GM23338 (cell line): ENCODE measurements around the gene FAM120A. TPM values are rescaled to one million over a fixed set of nuclear protein-coding genes. Genes with fewer than 3 reads are reported as not detected.

Experiments
- ATAC-seq: fragments of 200-7000 bp; cut with Tn5 transposase; 3 replicates; pipeline ENCODE4 v1.9.1; 2020
- DNase-seq: peaks from one replicate; pipeline ENCODE4 v3.0.0-alpha.2; 2015; ENCODE audit warnings: low spot score
- H2AFZ ChIP-seq: fragments of 200-600 bp; sonication (generic); 2 replicates; pipeline ENCODE4 v1.8.0; 2016; ENCODE audit warnings: antibody characterized with exemption, mild to moderate bottlenecking, moderate library complexity
- H3F3A ChIP-seq: fragments of 200-600 bp; sonication (generic); replicated peaks from 2 replicates; pipeline ENCODE4 v1.8.0; 2017; ENCODE audit warnings: antibody characterized with exemption, mixed run types, low read depth
- H3K27ac ChIP-seq: fragments of 200-600 bp; sonication (generic); 2 replicates; pipeline ENCODE4 v1.6.1; 2016; ENCODE audit warnings: low read depth
- H3K27me3 ChIP-seq: fragments of 200-600 bp; sonication (generic); 2 replicates; pipeline ENCODE4 v1.8.0; 2016; ENCODE audit warnings: mild to moderate bottlenecking, mixed run types, moderate library complexity; ENCODE audit not compliant: insufficient read depth
- H3K36me3 ChIP-seq: fragments of 200-600 bp; sonication (generic); 2 replicates; pipeline ENCODE4 v1.8.0; 2016; ENCODE audit warnings: mild to moderate bottlenecking; ENCODE audit not compliant: insufficient read depth
- H3K4me1 ChIP-seq: fragments of 200-600 bp; sonication (generic); 2 replicates; pipeline ENCODE4 v1.8.0; 2016; ENCODE audit warnings: mild to moderate bottlenecking, moderate library complexity; ENCODE audit not compliant: insufficient read depth
- H3K4me2 ChIP-seq: fragments of 200-600 bp; sonication (generic); 2 replicates; pipeline ENCODE4 v1.7.1; 2017; ENCODE audit warnings: mixed run types
- H3K4me3 ChIP-seq: fragments of 200-600 bp; sonication (generic); 2 replicates; pipeline ENCODE4 v1.6.1; 2016; ENCODE audit warnings: mixed run types
- H3K79me2 ChIP-seq: fragments of 200-600 bp; sonication (generic); replicated peaks from 2 replicates; pipeline ENCODE4 v1.8.0; 2017; ENCODE audit warnings: mild to moderate bottlenecking; ENCODE audit not compliant: insufficient read depth
- H3K9me2 ChIP-seq: fragments of 200-600 bp; sonication (generic); 2 replicates; pipeline ENCODE4 v1.8.0; 2017; ENCODE audit not compliant: insufficient read depth
- H4K20me1 ChIP-seq: fragments of 200-600 bp; sonication (generic); replicated peaks from 2 replicates; pipeline ENCODE4 v1.8.0; 2017; ENCODE audit warnings: mild to moderate bottlenecking; ENCODE audit not compliant: insufficient read depth
- H3K27ac Mint-ChIP-seq: 2 replicates; pipeline ENCODE4 v1.8.0; 2020; ENCODE audit warnings: inconsistent platforms, mild to moderate bottlenecking, moderate library complexity, mixed read lengths
- H3K27me3 Mint-ChIP-seq: 3 replicates; pipeline ENCODE4 v1.8.0; 2022; ENCODE audit warnings: low read depth, mild to moderate bottlenecking, moderate library complexity, mixed read lengths, inconsistent platforms; ENCODE audit not compliant: insufficient read depth, poor library complexity
- H3K36me3 Mint-ChIP-seq: 3 replicates; pipeline ENCODE4 v1.8.0; 2021; ENCODE audit warnings: low read depth, mild to moderate bottlenecking, inconsistent platforms, moderate library complexity, mixed read lengths
- H3K4me1 Mint-ChIP-seq: 3 replicates; pipeline ENCODE4 v1.8.0; 2020; ENCODE audit warnings: mild to moderate bottlenecking, inconsistent platforms, mixed read lengths
- H3K4me3 Mint-ChIP-seq: 3 replicates; pipeline ENCODE4 v1.8.0; 2021; ENCODE audit warnings: moderate library complexity, mild to moderate bottlenecking, inconsistent platforms, mixed read lengths
- H3K9me3 Mint-ChIP-seq: 3 replicates; pipeline ENCODE4 v1.8.0; 2020; ENCODE audit warnings: moderate library complexity, mild to moderate bottlenecking, inconsistent platforms, mixed read lengths
- CREB1 ChIP-seq: fragments of 250-450 bp; sonication (Bioruptor Pico); IDR thresholded peaks from 2 replicates; pipeline ENCODE4 v1.5.0; 2020; ENCODE audit warnings: low read depth, mild to moderate bottlenecking, moderate library complexity
- EZH2 ChIP-seq: fragments of 200-600 bp; sonication (generic); IDR thresholded peaks from one replicate; pipeline ENCODE4 v1.8.0; 2017; ENCODE audit warnings: antibody characterized with exemption, mild to moderate bottlenecking, low read depth; ENCODE audit not compliant: unreplicated experiment
- EZH2phosphoT487 ChIP-seq: fragments of 200-600 bp; sonication (generic); IDR thresholded peaks from one replicate; pipeline ENCODE4 v1.8.1; 2018; ENCODE audit warnings: antibody characterized with exemption; ENCODE audit not compliant: unreplicated experiment
- JUNB ChIP-seq: IDR thresholded peaks from one replicate; pipeline ENCODE4 v1.6.1; 2016; ENCODE audit warnings: antibody characterized with exemption; ENCODE audit not compliant: unreplicated experiment
- NANOG ChIP-seq: IDR thresholded peaks from 2 replicates; pipeline ENCODE4 v1.6.1; 2016; ENCODE audit warnings: antibody characterized with exemption, borderline replicate concordance
- POLR2AphosphoS5 ChIP-seq: IDR thresholded peaks from 2 replicates; pipeline ENCODE4 v1.6.1; 2016; ENCODE audit warnings: antibody characterized with exemption, low read depth
- STAT1 ChIP-seq: IDR thresholded peaks from one replicate; pipeline ENCODE4 v1.6.1; 2016; ENCODE audit warnings: antibody characterized with exemption; ENCODE audit not compliant: unreplicated experiment
- ZNF114 ChIP-seq: fragments of 250-450 bp; sonication (Bioruptor Pico); IDR thresholded peaks from 2 replicates; pipeline ENCODE4 v1.5.0; 2020; ENCODE audit warnings: mild to moderate bottlenecking, moderate library complexity
- ZNF331 ChIP-seq: fragments of 250-450 bp; sonication (Bioruptor Pico); IDR thresholded peaks from 2 replicates; pipeline ENCODE4 v1.5.0; 2020; ENCODE audit warnings: low read depth, mild to moderate bottlenecking, moderate library complexity
- polyA plus RNA-seq: library from polyadenylated mRNA; unstranded; fragments of >200 nt; fragmentation: Nextera tagmentation; extraction: Ambion mirVana; gene quantifications from 2 replicates; pipeline ENCODE4 v1.2.1, GENCODE V29; 2016
- total RNA-seq: library from RNA; depleted of rRNA; stranded (reverse); fragments of >200 nt; shearing (Covaris generic); gene quantifications from 2 replicates; pipeline ENCODE4 v1.2.3, GENCODE V29; 2014
- TF ChIP-seq, protein P1 (sequence below): fragments of 250-450 bp; sonication (Bioruptor Pico); IDR thresholded peaks from 2 replicates; pipeline ENCODE4 v1.5.0; 2020; ENCODE audit warnings: mild to moderate bottlenecking, moderate library complexity
- TF ChIP-seq, protein P2 (sequence below): IDR thresholded peaks from one replicate; pipeline ENCODE4 v1.6.1; 2018; ENCODE audit warnings: antibody characterized with exemption; ENCODE audit not compliant: unreplicated experiment
- TF ChIP-seq, protein P3 (sequence below): IDR thresholded peaks from 2 replicates; pipeline ENCODE4 v1.6.1; 2016; ENCODE audit warnings: antibody characterized with exemption
- TF ChIP-seq, protein P4 (sequence below), 2 experiments: fragments of 200-600 bp in 1 of 2; sonication (generic) in 1 of 2; conservative IDR thresholded peaks; 2 replicates each; pipeline versions ENCODE4 v1.5.1 to v1.6.1; 2016 to 2017; ENCODE audit warnings: antibody characterized with exemption in 2 of 2, low read depth in 2 of 2, mild to moderate bottlenecking in 2 of 2, moderate library complexity in 1 of 2

FAM120A gene
- total and polyA plus RNA-seq, 2 experiments from 2014 or later = 28.2 to 52.5 TPM

DNA sequence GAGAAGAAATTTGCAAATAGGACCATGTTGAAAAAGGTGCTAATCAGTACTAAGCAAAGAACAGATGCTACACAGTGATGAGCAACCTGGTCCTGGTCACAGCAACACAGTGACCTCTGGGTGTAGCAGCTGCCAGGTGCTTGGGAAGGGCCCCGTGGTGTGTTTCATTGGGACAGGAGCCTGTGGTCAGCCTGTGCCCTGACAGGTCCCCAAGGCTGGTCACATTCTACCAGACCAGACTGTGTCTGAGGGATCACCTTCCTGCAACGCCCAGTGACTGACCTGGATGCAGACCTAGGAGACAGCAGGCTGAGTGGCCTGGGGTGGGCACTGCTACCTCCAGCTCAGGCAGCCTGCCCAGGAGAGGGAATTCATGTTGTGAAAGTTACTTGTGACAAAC lies 56.7 kb downstream of the FAM120A start:
- no peak overlapping the region for H3K4me3 Mint-ChIP-seq
- no peaks in the 10 kb centered on the region for H3K27me3 Mint-ChIP-seq
- peaks cover 15% of the 10 kb centered on the region; the same call in 1 of the 2 replicates for H3K4me1 ChIP-seq
- H3K9me2 ChIP-seq = no peaks in the 10 kb centered on the region
- no peak for DNase-seq
- peaks cover 78% of the 10 kb centered on the region for H3K79me2 ChIP-seq
- TF ChIP-seq EZH2 (no peak), ZNF114 (no peak), POLR2AphosphoS5 (no peak), ZNF331 (CRISPR knock-in tag) (no peak), STAT1 (no peak), EZH2phosphoT487 (no peak), JUNB (no peak), NANOG (no peak), CREB1 (CRISPR knock-in tag) (no peak)
- TF ChIP-seq, protein P1, sequence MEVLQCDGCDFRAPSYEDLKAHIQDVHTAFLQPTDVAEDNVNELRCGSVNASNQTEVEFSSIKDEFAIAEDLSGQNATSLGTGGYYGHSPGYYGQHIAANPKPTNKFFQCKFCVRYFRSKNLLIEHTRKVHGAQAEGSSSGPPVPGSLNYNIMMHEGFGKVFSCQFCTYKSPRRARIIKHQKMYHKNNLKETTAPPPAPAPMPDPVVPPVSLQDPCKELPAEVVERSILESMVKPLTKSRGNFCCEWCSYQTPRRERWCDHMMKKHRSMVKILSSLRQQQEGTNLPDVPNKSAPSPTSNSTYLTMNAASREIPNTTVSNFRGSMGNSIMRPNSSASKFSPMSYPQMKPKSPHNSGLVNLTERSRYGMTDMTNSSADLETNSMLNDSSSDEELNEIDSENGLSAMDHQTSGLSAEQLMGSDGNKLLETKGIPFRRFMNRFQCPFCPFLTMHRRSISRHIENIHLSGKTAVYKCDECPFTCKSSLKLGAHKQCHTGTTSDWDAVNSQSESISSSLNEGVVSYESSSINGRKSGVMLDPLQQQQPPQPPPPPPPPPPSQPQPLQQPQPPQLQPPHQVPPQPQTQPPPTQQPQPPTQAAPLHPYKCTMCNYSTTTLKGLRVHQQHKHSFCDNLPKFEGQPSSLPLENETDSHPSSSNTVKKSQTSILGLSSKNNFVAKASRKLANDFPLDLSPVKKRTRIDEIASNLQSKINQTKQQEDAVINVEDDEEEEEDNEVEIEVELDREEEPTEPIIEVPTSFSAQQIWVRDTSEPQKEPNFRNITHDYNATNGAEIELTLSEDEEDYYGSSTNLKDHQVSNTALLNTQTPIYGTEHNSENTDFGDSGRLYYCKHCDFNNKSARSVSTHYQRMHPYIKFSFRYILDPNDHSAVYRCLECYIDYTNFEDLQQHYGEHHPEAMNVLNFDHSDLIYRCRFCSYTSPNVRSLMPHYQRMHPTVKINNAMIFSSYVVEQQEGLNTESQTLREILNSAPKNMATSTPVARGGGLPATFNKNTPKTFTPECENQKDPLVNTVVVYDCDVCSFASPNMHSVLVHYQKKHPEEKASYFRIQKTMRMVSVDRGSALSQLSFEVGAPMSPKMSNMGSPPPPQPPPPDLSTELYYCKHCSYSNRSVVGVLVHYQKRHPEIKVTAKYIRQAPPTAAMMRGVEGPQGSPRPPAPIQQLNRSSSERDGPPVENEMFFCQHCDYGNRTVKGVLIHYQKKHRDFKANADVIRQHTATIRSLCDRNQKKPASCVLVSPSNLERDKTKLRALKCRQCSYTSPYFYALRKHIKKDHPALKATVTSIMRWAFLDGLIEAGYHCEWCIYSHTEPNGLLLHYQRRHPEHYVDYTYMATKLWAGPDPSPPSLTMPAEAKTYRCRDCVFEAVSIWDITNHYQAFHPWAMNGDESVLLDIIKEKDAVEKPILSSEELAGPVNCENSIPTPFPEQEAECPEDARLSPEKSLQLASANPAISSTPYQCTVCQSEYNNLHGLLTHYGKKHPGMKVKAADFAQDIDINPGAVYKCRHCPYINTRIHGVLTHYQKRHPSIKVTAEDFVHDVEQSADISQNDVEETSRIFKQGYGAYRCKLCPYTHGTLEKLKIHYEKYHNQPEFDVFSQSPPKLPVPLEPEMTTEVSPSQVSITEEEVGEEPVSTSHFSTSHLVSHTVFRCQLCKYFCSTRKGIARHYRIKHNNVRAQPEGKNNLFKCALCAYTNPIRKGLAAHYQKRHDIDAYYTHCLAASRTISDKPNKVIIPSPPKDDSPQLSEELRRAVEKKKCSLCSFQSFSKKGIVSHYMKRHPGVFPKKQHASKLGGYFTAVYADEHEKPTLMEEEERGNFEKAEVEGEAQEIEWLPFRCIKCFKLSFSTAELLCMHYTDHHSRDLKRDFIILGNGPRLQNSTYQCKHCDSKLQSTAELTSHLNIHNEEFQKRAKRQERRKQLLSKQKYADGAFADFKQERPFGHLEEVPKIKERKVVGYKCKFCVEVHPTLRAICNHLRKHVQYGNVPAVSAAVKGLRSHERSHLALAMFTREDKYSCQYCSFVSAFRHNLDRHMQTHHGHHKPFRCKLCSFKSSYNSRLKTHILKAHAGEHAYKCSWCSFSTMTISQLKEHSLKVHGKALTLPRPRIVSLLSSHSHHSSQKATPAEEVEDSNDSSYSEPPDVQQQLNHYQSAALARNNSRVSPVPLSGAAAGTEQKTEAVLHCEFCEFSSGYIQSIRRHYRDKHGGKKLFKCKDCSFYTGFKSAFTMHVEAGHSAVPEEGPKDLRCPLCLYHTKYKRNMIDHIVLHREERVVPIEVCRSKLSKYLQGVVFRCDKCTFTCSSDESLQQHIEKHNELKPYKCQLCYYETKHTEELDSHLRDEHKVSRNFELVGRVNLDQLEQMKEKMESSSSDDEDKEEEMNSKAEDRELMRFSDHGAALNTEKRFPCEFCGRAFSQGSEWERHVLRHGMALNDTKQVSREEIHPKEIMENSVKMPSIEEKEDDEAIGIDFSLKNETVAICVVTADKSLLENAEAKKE = no peak
- TF ChIP-seq, protein P2, sequence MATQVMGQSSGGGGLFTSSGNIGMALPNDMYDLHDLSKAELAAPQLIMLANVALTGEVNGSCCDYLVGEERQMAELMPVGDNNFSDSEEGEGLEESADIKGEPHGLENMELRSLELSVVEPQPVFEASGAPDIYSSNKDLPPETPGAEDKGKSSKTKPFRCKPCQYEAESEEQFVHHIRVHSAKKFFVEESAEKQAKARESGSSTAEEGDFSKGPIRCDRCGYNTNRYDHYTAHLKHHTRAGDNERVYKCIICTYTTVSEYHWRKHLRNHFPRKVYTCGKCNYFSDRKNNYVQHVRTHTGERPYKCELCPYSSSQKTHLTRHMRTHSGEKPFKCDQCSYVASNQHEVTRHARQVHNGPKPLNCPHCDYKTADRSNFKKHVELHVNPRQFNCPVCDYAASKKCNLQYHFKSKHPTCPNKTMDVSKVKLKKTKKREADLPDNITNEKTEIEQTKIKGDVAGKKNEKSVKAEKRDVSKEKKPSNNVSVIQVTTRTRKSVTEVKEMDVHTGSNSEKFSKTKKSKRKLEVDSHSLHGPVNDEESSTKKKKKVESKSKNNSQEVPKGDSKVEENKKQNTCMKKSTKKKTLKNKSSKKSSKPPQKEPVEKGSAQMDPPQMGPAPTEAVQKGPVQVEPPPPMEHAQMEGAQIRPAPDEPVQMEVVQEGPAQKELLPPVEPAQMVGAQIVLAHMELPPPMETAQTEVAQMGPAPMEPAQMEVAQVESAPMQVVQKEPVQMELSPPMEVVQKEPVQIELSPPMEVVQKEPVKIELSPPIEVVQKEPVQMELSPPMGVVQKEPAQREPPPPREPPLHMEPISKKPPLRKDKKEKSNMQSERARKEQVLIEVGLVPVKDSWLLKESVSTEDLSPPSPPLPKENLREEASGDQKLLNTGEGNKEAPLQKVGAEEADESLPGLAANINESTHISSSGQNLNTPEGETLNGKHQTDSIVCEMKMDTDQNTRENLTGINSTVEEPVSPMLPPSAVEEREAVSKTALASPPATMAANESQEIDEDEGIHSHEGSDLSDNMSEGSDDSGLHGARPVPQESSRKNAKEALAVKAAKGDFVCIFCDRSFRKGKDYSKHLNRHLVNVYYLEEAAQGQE = no peak
- TF ChIP-seq, protein P3, sequence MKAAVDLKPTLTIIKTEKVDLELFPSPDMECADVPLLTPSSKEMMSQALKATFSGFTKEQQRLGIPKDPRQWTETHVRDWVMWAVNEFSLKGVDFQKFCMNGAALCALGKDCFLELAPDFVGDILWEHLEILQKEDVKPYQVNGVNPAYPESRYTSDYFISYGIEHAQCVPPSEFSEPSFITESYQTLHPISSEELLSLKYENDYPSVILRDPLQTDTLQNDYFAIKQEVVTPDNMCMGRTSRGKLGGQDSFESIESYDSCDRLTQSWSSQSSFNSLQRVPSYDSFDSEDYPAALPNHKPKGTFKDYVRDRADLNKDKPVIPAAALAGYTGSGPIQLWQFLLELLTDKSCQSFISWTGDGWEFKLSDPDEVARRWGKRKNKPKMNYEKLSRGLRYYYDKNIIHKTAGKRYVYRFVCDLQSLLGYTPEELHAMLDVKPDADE = no peak
- TF ChIP-seq, protein P4, sequence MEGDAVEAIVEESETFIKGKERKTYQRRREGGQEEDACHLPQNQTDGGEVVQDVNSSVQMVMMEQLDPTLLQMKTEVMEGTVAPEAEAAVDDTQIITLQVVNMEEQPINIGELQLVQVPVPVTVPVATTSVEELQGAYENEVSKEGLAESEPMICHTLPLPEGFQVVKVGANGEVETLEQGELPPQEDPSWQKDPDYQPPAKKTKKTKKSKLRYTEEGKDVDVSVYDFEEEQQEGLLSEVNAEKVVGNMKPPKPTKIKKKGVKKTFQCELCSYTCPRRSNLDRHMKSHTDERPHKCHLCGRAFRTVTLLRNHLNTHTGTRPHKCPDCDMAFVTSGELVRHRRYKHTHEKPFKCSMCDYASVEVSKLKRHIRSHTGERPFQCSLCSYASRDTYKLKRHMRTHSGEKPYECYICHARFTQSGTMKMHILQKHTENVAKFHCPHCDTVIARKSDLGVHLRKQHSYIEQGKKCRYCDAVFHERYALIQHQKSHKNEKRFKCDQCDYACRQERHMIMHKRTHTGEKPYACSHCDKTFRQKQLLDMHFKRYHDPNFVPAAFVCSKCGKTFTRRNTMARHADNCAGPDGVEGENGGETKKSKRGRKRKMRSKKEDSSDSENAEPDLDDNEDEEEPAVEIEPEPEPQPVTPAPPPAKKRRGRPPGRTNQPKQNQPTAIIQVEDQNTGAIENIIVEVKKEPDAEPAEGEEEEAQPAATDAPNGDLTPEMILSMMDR (conservative IDR thresholded peaks at IDR 0.05; ENCODE audit: low read depth in 2 of 2) = no peak
- ATAC-seq = no peak
- no peak overlapping the region for H3K27ac ChIP-seq
- H3F3A ChIP-seq = no peaks in the 10 kb centered on the region
- H3K36me3 Mint-ChIP-seq = peaks cover 7% of the 10 kb centered on the region; the same call in 2 of the 3 replicates
- no peak overlapping the region for H2AFZ ChIP-seq
- H4K20me1 ChIP-seq = peaks cover 42% of the 10 kb centered on the region; the same call in 1 of the 2 replicates
- no peaks in the 10 kb centered on the region for H3K36me3 ChIP-seq
- H3K27me3 ChIP-seq = no peaks in the 10 kb centered on the region
- peaks cover 27% of the 10 kb centered on the region for H3K4me1 Mint-ChIP-seq
- H3K27ac Mint-ChIP-seq = no peak overlapping the region
- no peaks in the 10 kb centered on the region for H3K9me3 Mint-ChIP-seq
- no peak overlapping the region for H3K4me2 ChIP-seq
- H3K4me3 ChIP-seq = no peak overlapping the region
